OCI-LY7 (cell line): ENCODE results near the gene DMRTC2. TPM values are rescaled to one million over a fixed set of nuclear protein-coding genes. Genes with fewer than 3 reads are reported as not detected.

ENCODE experiments used
- BruUV-seq: library from RNA; stranded (reverse); fragments of 400-500 nt; replicated peaks from 2 replicates; lab custom pipeline; 2021; lab: Mats Ljungman, UMichigan
- CTCF ChIA-PET: fragments of 300-600 bp; sonication (Branson Sonifier 250); formaldehyde crosslinking; loops from one replicate; lab custom pipeline; 2022; ENCODE audit warnings: antibody characterized with exemption; ENCODE audit not compliant: unreplicated experiment; lab: Charles Lee
- POLR2A ChIA-PET: fragments of 300-600 bp; sonication (Branson Sonifier 250); formaldehyde crosslinking; loops from one replicate; lab custom pipeline; 2022; ENCODE audit warnings: antibody characterized with exemption; lab: Charles Lee
- DNase-seq: peaks from one replicate; pipeline ENCODE4 v3.0.0-alpha.2; 2015; ENCODE audit warnings: low spot score
- H2AFZ ChIP-seq: fragments of 200-600 bp; sonication (generic), shearing (Covaris generic); 2 replicates; pipeline ENCODE4 v1.6.1; 2014; ENCODE audit warnings: mild to moderate bottlenecking, antibody characterized with exemption, low read length, moderate library complexity
- H3K27ac ChIP-seq: fragments of 200-600 bp; sonication (generic); 2 replicates; pipeline ENCODE4 v1.5.1; 2014; ENCODE audit warnings: mixed run types, low read depth, mild to moderate bottlenecking, moderate library complexity, low read length, inconsistent platforms; ENCODE audit not compliant: poor library complexity, severe bottlenecking
- H3K36me3 ChIP-seq: fragments of 200-600 bp; sonication (generic); 2 replicates; pipeline ENCODE4 v1.6.1; 2014; ENCODE audit warnings: mild to moderate bottlenecking, antibody characterized with exemption, low read length, moderate library complexity, mixed read lengths; ENCODE audit not compliant: insufficient read depth
- H3K4me1 ChIP-seq: fragments of 200-600 bp; sonication (generic); 2 replicates; pipeline ENCODE4 v1.5.1; 2014; ENCODE audit warnings: mild to moderate bottlenecking, low read length; ENCODE audit not compliant: insufficient read depth, poor library complexity, severe bottlenecking
- H3K4me2 ChIP-seq: fragments of 200-600 bp; sonication (generic); 2 replicates; pipeline ENCODE4 v1.6.1; 2014; ENCODE audit warnings: mild to moderate bottlenecking, low read length
- H3K4me3 ChIP-seq: fragments of 200-600 bp; sonication (generic); 2 replicates; pipeline ENCODE4 v1.5.1; 2014; ENCODE audit warnings: mild to moderate bottlenecking, low read depth, low read length; ENCODE audit not compliant: poor library complexity, severe bottlenecking
- H3K79me2 ChIP-seq: fragments of 200-600 bp; sonication (generic); 2 replicates; pipeline ENCODE4 v1.6.1; 2016; ENCODE audit warnings: low read depth, mild to moderate bottlenecking, low read length, moderate library complexity, mixed read lengths; ENCODE audit not compliant: insufficient read depth
- H3K9me2 ChIP-seq: fragments of 200-600 bp; sonication (generic); 2 replicates; pipeline ENCODE4 v1.6.1; 2016; ENCODE audit warnings: mild to moderate bottlenecking, low read length, mixed read lengths; ENCODE audit not compliant: insufficient read depth
- H3K9me3 ChIP-seq: fragments of 200-600 bp; sonication (generic); 2 replicates; pipeline ENCODE4 v1.6.1; 2014; ENCODE audit warnings: mild to moderate bottlenecking, mixed run types, low read length, mixed read lengths
- H4K20me1 ChIP-seq: fragments of 200-600 bp; sonication (generic); 2 replicates; pipeline ENCODE4 v1.6.1; 2014; ENCODE audit warnings: mild to moderate bottlenecking, antibody characterized with exemption, low read length, moderate library complexity, mixed read lengths; ENCODE audit not compliant: insufficient read depth
- EZH2phosphoT487 ChIP-seq: fragments of 200-600 bp; sonication (generic); IDR thresholded peaks from 2 replicates; pipeline ENCODE4 v1.6.1; 2018; ENCODE audit warnings: low read depth, borderline replicate concordance, mild to moderate bottlenecking, mixed run types, antibody characterized with exemption, low read length, moderate library complexity, mixed read lengths
- intact Hi-C: fragments of 100-400 bp; cut with micrococcal nuclease; formaldehyde crosslinking; loops from one replicate; pipeline ENCODE4 v1.10.0; 2022; ENCODE audit not compliant: unreplicated experiment
- total RNA-seq, 2 experiments: library from RNA; depleted of rRNA in 1 of 2; stranded (reverse); fragments of >200 nt in 1 of 2; shearing (Covaris generic) in 1 of 2; gene quantifications; 2 replicates each; pipeline ENCODE4 v1.2.3, GENCODE V29; 2014 to 2022
- TF ChIP-seq, protein P1 (sequence below): fragments of 200-600 bp; sonication (generic); conservative IDR thresholded peaks from 2 replicates; pipeline ENCODE4 v1.5.1; 2014; ENCODE audit warnings: mild to moderate bottlenecking, antibody characterized with exemption, low read length, moderate library complexity, mixed read lengths

The DMRTC2 gene
- total RNA-seq, 2 experiments from 2014 or later = not detected

DNA sequence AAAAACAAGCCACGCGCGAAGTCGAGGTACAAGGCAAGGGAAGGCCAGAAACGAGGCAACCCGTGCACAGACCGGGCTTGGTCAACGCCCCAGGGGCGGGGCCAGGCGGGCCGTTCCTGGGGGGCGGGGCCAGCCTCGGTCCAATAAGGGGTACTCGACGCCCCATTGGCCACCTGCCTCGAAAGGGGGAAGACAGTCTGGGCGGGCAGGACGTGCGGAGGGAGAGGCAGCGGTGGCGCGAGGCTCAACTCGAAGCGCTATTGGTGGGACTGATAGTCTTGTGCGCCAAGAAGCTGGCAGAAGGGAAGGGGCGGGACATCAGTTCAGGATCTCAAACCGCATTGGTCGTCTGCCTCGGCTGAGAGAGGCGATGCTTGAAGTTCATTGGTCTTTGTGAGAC, 241 bp upstream of the DMRTC2 start, which contains the start of gene LYPD4:
LYPD4 (minus strand) TSS at position 83 of the 400 bp plus-strand sequence. CDS start 5,398 bp downstream, outside the sequence.
- BruUV-seq = no TSS peak
- Histone ChIP-seq H3K4me1 (peaks cover 5% of the 10 kb centered on the region), H3K9me2 (no peaks in the 10 kb centered on the region), H2AFZ (no peak within 1 kb of the TSS), H3K4me2 (no peak within 1 kb of the TSS), H3K36me3 (no peaks in the 10 kb centered on the region), H4K20me1 (no peaks in the 10 kb centered on the region), H3K79me2 (no peaks in the 10 kb centered on the region), H3K4me3 (no peak within 1 kb of the TSS), H3K27ac (no peak within 1 kb of the TSS), H3K9me3 (no peaks in the 10 kb centered on the region)
- no peak for DNase-seq
- intact Hi-C loops = no loop called here
- POLR2A ChIA-PET = no interaction called here
- no peak for TF ChIP-seq EZH2phosphoT487
- CTCF ChIA-PET = no interaction called here

DNA sequence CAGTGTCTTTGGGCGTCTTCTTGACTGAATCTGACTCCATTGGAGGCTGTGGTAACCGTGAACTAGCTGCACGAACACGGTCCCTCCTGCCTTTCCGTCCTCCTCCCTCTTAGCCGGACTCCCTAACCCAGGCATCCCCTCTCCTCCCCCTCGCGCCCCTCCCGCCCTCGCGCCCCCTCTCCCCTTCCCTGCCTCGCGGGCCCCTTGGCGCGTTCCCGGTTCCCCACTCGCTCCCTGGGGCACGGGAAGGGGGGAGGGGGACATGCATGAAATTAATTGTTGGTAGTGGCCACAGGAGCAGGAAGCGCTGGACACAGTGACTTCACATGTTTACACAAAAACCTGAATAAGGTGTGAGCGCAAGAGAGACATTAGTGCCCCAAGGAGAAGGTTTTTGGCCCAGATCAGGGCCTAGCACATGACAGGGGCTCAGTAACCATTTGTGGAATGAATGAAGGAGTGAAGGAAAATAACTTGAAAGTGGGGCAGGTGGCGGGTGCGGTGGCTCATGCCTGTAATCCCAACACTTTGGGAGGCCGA, 279 bp downstream of the DMRTC2 start:
- Histone ChIP-seq H3K9me3 (no peaks in the 10 kb centered on the region), H4K20me1 (no peaks in the 10 kb centered on the region), H3K9me2 (no peaks in the 10 kb centered on the region), H3K4me1 (peaks cover 5% of the 10 kb centered on the region), H2AFZ (no peak overlapping the region), H3K4me3 (no peak overlapping the region), H3K79me2 (no peaks in the 10 kb centered on the region), H3K4me2 (no peak overlapping the region), H3K36me3 (no peaks in the 10 kb centered on the region), H3K27ac (no peak overlapping the region)
- no peak for TF ChIP-seq EZH2phosphoT487
- TF ChIP-seq, protein P1, sequence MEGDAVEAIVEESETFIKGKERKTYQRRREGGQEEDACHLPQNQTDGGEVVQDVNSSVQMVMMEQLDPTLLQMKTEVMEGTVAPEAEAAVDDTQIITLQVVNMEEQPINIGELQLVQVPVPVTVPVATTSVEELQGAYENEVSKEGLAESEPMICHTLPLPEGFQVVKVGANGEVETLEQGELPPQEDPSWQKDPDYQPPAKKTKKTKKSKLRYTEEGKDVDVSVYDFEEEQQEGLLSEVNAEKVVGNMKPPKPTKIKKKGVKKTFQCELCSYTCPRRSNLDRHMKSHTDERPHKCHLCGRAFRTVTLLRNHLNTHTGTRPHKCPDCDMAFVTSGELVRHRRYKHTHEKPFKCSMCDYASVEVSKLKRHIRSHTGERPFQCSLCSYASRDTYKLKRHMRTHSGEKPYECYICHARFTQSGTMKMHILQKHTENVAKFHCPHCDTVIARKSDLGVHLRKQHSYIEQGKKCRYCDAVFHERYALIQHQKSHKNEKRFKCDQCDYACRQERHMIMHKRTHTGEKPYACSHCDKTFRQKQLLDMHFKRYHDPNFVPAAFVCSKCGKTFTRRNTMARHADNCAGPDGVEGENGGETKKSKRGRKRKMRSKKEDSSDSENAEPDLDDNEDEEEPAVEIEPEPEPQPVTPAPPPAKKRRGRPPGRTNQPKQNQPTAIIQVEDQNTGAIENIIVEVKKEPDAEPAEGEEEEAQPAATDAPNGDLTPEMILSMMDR = no peak
- ChIA-PET POLR2A (no interaction called here), CTCF (no interaction called here)
- BruUV-seq = no TSS peak
- DNase-seq = no peak
- intact Hi-C loops = no loop called here

DNA sequence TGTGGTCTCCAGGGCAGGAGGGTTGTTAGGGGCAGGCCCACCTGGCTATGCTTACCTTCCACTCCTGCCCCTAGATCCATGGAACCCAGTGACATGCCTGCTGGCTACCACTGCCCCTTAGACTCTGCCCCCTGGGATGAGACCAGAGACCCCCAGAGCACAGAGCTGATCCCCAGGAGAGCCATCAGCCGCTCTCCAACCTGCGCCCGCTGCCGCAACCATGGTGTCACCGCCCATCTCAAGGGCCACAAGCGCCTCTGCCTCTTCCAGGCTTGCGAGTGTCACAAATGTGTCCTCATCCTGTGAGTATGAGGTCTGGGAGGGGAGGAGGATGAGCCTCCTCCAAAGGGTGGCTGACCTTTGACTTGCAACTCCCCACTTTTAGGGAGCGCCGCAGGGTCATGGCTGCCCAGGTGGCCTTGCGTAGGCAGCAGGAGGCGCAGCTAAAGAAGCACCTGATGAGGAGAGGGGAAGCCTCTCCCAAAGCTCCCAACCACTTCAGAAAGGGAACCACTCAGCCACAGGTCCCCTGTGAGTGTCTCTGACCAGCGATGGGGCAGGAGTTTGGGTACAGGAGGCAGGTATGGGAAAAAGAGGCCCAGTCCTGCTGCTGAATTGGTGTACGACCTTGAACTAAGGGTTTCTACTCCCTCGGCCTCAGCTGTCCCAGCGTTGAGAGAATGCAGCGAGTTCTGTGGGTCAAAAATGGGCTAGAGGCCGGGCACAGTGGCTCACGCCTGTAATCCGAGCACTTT, 2.7 kb downstream of the DMRTC2 start:
- Histone ChIP-seq H4K20me1 (no peaks in the 10 kb centered on the region), H3K9me2 (no peaks in the 10 kb centered on the region), H3K36me3 (no peaks in the 10 kb centered on the region), H3K27ac (no peak overlapping the region), H2AFZ (no peak overlapping the region), H3K4me1 (no peaks in the 10 kb centered on the region), H3K79me2 (no peaks in the 10 kb centered on the region), H3K4me3 (no peak overlapping the region), H3K9me3 (no peaks in the 10 kb centered on the region), H3K4me2 (no peak overlapping the region)
- DNase-seq = no peak
- TF ChIP-seq EZH2phosphoT487 = no peak
- TF ChIP-seq, protein P1 = no peak
- POLR2A ChIA-PET = no interaction called here
- intact Hi-C loops = no loop called here
- CTCF ChIA-PET = no interaction called here
- no TSS peak for BruUV-seq
